GM12878 (cell line): ENCODE measurements around the gene FDXR. TPM values are rescaled to one million over a fixed set of nuclear protein-coding genes. Genes with fewer than 3 reads are reported as not detected.

Source experiments
- ATAC-seq: fragments of 200-7000 bp; cut with Tn5 transposase; 3 replicates; pipeline ENCODE4 v1.9.1; 2020; ENCODE audit warnings: mild to moderate bottlenecking, moderate library complexity
- BruUV-seq: library from RNA; stranded (reverse); fragments of 400-500 nt; replicated peaks from 2 replicates; lab custom pipeline; 2021; lab: Mats Ljungman, UMichigan
- CTCF ChIA-PET: fragments of 300-600 bp; sonication (Branson Sonifier 250); formaldehyde crosslinking; extraction: SDS; loops from one replicate; lab custom pipeline; 2021; ENCODE audit warnings: inconsistent platforms; lab: Yijun Ruan, JAX
- POLR2A ChIA-PET: fragments of 350-600 bp; formaldehyde crosslinking; extraction: SDS; loops from one replicate; lab custom pipeline; 2021; ENCODE audit warnings: inconsistent platforms; lab: Charles Lee
- RAD21 ChIA-PET: fragments of 300-600 bp; sonication (Branson Sonifier 250); formaldehyde crosslinking; loops from one replicate; lab custom pipeline; 2023; ENCODE audit warnings: antibody characterized with exemption; ENCODE audit not compliant: unreplicated experiment; lab: Charles Lee
- SMC1A ChIA-PET: fragments of 300-600 bp; sonication (Branson Sonifier 250); formaldehyde crosslinking; loops from one replicate; lab custom pipeline; 2023; ENCODE audit not compliant: unreplicated experiment, uncharacterized antibody; lab: Charles Lee
- DNase-seq: peaks from one replicate; pipeline ENCODE4 v3.0.0-alpha.2; 2011; ENCODE audit warnings: low read depth, low spot score
- FAIRE-seq: peaks from 3 replicates; lab custom pipeline; 2011; peaks lifted over from hg19 to GRCh38; lab: Jason Lieb, UNC
- H2AFZ ChIP-seq: 2 replicates; pipeline ENCODE4 v1.6.0; 2011; ENCODE audit warnings: low read depth, low read length, control low read depth; ENCODE audit not compliant: control insufficient read depth
- H3K27ac ChIP-seq: 2 replicates; pipeline ENCODE4 v1.5.1; 2011; ENCODE audit warnings: control low read depth; ENCODE audit not compliant: control insufficient read depth, insufficient read depth
- H3K27me3 ChIP-seq, 2 experiments: replicated peaks in 1 of 2; 2 replicates each; pipeline versions ENCODE4 v1.6.0 to v1.6.1; 2011; ENCODE audit warnings: low read length in 1 of 2; ENCODE audit not compliant: control insufficient read depth in 2 of 2, insufficient read depth in 2 of 2
- H3K36me3 ChIP-seq, 2 experiments: 2 replicates each; pipeline ENCODE4 v1.5.1; 2011; ENCODE audit warnings: low read length in 1 of 2; ENCODE audit not compliant: control insufficient read depth in 2 of 2, insufficient read depth in 2 of 2
- H3K4me1 ChIP-seq: 2 replicates; pipeline ENCODE4 v1.6.1; 2011; ENCODE audit warnings: mild to moderate bottlenecking, low read length, moderate library complexity, mixed read lengths; ENCODE audit not compliant: control insufficient read depth, insufficient read depth
- H3K4me2 ChIP-seq: 2 replicates; pipeline ENCODE4 v1.6.0; 2011; ENCODE audit warnings: control low read depth; ENCODE audit not compliant: control insufficient read depth, insufficient read depth
- H3K4me3 ChIP-seq: fragments of 200-600 bp; sonication (generic); 2 replicates; pipeline ENCODE4 v1.5.1; 2016
- H3K79me2 ChIP-seq: 2 replicates; pipeline ENCODE4 v1.6.0; 2011; ENCODE audit warnings: low read length; ENCODE audit not compliant: control insufficient read depth, insufficient read depth
- H3K9ac ChIP-seq: 2 replicates; pipeline ENCODE4 v1.8.0; 2011; ENCODE audit warnings: low read length, control low read depth, mixed read lengths; ENCODE audit not compliant: control insufficient read depth, insufficient read depth
- H3K9me3 ChIP-seq: replicated peaks from 3 replicates; pipeline ENCODE4 v1.5.1; 2011; ENCODE audit warnings: mild to moderate bottlenecking, low read length; ENCODE audit not compliant: control insufficient read depth, insufficient read depth
- H4K20me1 ChIP-seq: 2 replicates; pipeline ENCODE4 v1.6.0; 2011; ENCODE audit not compliant: control insufficient read depth, insufficient read depth
- FOXM1 ChIP-seq: IDR thresholded peaks from 2 replicates; pipeline ENCODE4 v1.6.1; 2012; ENCODE audit warnings: low read depth, mild to moderate bottlenecking, inconsistent platforms, low read length, moderate library complexity
- JUND ChIP-seq: IDR thresholded peaks from 2 replicates; pipeline ENCODE4 v1.6.1; 2012; ENCODE audit warnings: low read depth, mild to moderate bottlenecking, low read length, improper control_type of control experiment, moderate library complexity
- POLR2A ChIP-seq: IDR thresholded peaks from 2 replicates; pipeline ENCODE4 v1.6.1; 2011; ENCODE audit warnings: low read depth, mild to moderate bottlenecking, low read length
- RB1 ChIP-seq: fragments of 450-650 bp; formaldehyde crosslinking; IDR thresholded peaks from 2 replicates; pipeline ENCODE4 v1.6.1; 2017; ENCODE audit warnings: mild to moderate bottlenecking, borderline replicate concordance
- WGBS: methylation state at CpG from one replicate; pipeline ENCODE4 v1.1.6; 2016; ENCODE audit warnings: low lambda C conversion rate; ENCODE audit not compliant: insufficient replicate concordance, insufficient coverage; ENCODE audit errors: missing lambda C conversion rate; 5-methylcytosine and 5-hydroxymethylcytosine counted together
- in situ Hi-C: fragments of 300-500 bp; cut with MboI; formaldehyde crosslinking; loops from 9 replicates; pipeline ENCODE4 v1.14.3; 2018; ENCODE audit warnings: mixed read lengths
- intact Hi-C: fragments of 100-400 bp; cut with micrococcal nuclease; formaldehyde crosslinking; loops from one replicate; pipeline ENCODE4 v1.14.2; 2022; ENCODE audit not compliant: unreplicated experiment
- polyA plus RNA-seq, 11 experiments: library from polyadenylated mRNA; depleted of rRNA in 4 of 11; unstranded in 6 of 11; stranded (reverse) in 5 of 11; fragments of >200 nt; fragmentation: Nextera tagmentation in 4 of 11; fragmentation: Illumina TruSeq in 1 of 11; extraction: Ambion mirVana in 4 of 11; extraction: Trizol in 1 of 11; gene quantifications; 1 replicate in 1 of 11; 2 replicates in 10 of 11; pipeline versions ENCODE4 v1.2.1 to v1.2.3, GENCODE V29; 2011 to 2016; ENCODE audit warnings: inconsistent platforms in 2 of 11, missing spikeins in 2 of 11, low read depth in 1 of 11
- total RNA-seq, 4 experiments: library from RNA; depleted of rRNA in 3 of 4; stranded (reverse); fragments of >200 nt in 3 of 4; fragmentation: Illumina TruSeq in 1 of 4; extraction: Trizol in 1 of 4; gene quantifications; 2 replicates each; pipeline versions ENCODE4 v1.2.1 to v1.2.3, GENCODE V29; 2013 to 2021
- TF ChIP-seq, protein P1 (sequence below): IDR thresholded peaks from 2 replicates; pipeline ENCODE4 v1.6.1; 2011; ENCODE audit warnings: mild to moderate bottlenecking, low read depth, low read length, moderate library complexity; ENCODE audit not compliant: insufficient replicate concordance

Gene FDXR
- total and polyA plus RNA-seq, 10 of the 15 experiments (the other 5 are each of a cell fraction or from before 2014, with no cell fraction given) = 0.85 to 162 (median 48.2) TPM

DNA sequence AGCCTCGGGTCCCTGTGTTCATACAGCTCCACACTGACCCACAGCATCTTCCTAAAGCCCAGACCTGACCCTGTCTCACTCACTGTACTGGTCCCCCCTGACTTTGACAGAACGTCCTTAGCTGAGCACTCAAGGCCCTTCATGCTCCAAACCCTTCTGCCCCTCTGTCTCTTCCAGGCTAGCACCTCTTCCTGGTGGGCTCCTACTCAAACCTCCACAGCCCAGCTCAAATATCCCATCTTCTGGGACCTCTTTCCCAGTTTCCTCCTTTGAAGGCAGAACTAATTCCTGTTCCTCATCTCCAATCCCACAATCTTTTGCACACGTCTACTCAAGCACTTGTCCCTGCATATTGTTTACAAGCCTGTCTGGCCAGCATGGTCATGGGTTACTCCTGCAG is 21.9 kb downstream of the FDXR start:
- no peak for FAIRE-seq
- H3K4me2 ChIP-seq = no peak overlapping the region
- CTCF ChIA-PET = no interaction called here
- no peak for ATAC-seq
- no peaks in the 10 kb centered on the region for H3K9me3 ChIP-seq
- SMC1A ChIA-PET = no interaction called here
- in situ Hi-C loops (no loop called here), intact Hi-C loops (no loop called here)
- H3K27me3 ChIP-seq = peaks cover 0 to 2% of the 10 kb centered on the region in 2 experiments; a peak in 3 of 4 replicates
- H3K27ac ChIP-seq = no peak overlapping the region
- H3K4me1 ChIP-seq = no peaks in the 10 kb centered on the region
- H3K4me3 ChIP-seq = no peak overlapping the region
- no peaks in the 10 kb centered on the region for H3K36me3 ChIP-seq
- DNase-seq = no peak
- H2AFZ ChIP-seq = no peak overlapping the region
- WGBS = 14% methylated on average over 3 of the region's 3 CpGs
- POLR2A ChIA-PET = no interaction called here
- H4K20me1 ChIP-seq = no peaks in the 10 kb centered on the region
- no TSS peak for BruUV-seq
- TF ChIP-seq RB1 (no peak), FOXM1 (no peak), JUND (no peak)
- H3K79me2 ChIP-seq = no peaks in the 10 kb centered on the region
- no peak overlapping the region for H3K9ac ChIP-seq
- RAD21 ChIA-PET = no interaction called here

DNA sequence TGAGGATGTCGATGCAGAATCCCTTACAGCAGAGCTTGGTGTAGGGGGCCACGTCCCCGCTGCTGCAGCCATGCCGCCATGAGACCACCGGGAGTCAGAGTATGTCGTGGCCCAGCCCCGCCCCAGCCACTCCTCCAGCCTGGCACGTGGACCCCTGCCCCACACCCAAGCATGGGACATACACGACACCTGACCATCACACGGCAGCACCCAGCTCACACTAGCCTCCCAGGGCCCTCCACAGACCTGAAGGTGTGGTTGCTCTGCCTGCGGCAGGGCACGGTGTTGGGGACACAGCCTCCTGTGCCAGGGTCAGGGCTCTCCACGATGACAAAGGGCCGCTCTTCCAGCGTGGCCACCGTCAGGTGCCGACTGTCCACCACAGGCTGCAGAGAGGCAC is 22.5 kb downstream of the FDXR start:
- H3K9ac ChIP-seq = no peak overlapping the region
- no peak overlapping the region for H3K4me3 ChIP-seq
- intact Hi-C loops (no loop called here), in situ Hi-C loops (no loop called here)
- no peak overlapping the region for H3K4me2 ChIP-seq
- H3K27ac ChIP-seq = no peak overlapping the region
- H4K20me1 ChIP-seq = no peaks in the 10 kb centered on the region
- H3K27me3 ChIP-seq = peaks cover 0 to 2% of the 10 kb centered on the region in 2 experiments; a peak in 3 of 4 replicates
- no TSS peak for BruUV-seq
- no peaks in the 10 kb centered on the region for H3K36me3 ChIP-seq
- ChIA-PET POLR2A (no interaction called here), CTCF (no interaction called here), SMC1A (no interaction called here), RAD21 (no interaction called here)
- ATAC-seq (no peak), FAIRE-seq (no peak), DNase-seq (no peak)
- no peaks in the 10 kb centered on the region for H3K4me1 ChIP-seq
- 51% methylated on average over 17 of the region's 17 CpGs for WGBS
- no peaks in the 10 kb centered on the region for H3K79me2 ChIP-seq
- H2AFZ ChIP-seq = no peak overlapping the region
- no peaks in the 10 kb centered on the region for H3K9me3 ChIP-seq
- TF ChIP-seq, protein P1, sequence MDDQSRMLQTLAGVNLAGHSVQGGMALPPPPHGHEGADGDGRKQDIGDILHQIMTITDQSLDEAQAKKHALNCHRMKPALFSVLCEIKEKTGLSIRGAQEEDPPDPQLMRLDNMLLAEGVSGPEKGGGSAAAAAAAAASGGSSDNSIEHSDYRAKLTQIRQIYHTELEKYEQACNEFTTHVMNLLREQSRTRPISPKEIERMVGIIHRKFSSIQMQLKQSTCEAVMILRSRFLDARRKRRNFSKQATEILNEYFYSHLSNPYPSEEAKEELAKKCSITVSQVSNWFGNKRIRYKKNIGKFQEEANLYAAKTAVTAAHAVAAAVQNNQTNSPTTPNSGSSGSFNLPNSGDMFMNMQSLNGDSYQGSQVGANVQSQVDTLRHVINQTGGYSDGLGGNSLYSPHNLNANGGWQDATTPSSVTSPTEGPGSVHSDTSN = no peak
- 0 out of 2 replicates have a peak, but pooled peaks have one; percentile 23 for TF ChIP-seq POLR2A
- TF ChIP-seq, all 136 proteins: peak for 1
